IMR-90 (cell line): ENCODE data around the gene ZFX. TPM values are rescaled to one million over a fixed set of nuclear protein-coding genes. Genes with fewer than 3 reads are reported as not detected.

Source experiments
- ATAC-seq: fragments of 200-7000 bp; cut with Tn5 transposase; 2 replicates; pipeline ENCODE4 v1.9.1; 2020; ENCODE audit warnings: low read depth, mild to moderate bottlenecking, moderate library complexity
- BruUV-seq: library from RNA; stranded (reverse); fragments of 400-500 nt; replicated peaks from 2 replicates; lab custom pipeline; 2021; lab: Mats Ljungman, UMichigan
- CTCF ChIA-PET: fragments of 300-600 bp; formaldehyde crosslinking; extraction: SDS; loops from one replicate; lab custom pipeline; 2021; ENCODE audit warnings: antibody characterized with exemption; lab: Yijun Ruan, JAX
- POLR2A ChIA-PET: fragments of 300-600 bp; sonication (Branson Sonifier 250); formaldehyde crosslinking; loops from one replicate; lab custom pipeline; 2022; ENCODE audit warnings: antibody characterized with exemption; ENCODE audit not compliant: unreplicated experiment; lab: Charles Lee
- DNase-seq: peaks from one replicate; pipeline ENCODE4 v3.0.0; 2013
- H2AFZ ChIP-seq: replicated peaks from 2 replicates; pipeline ENCODE3; 2013; ENCODE audit warnings: low read length, mild to moderate bottlenecking; ENCODE audit not compliant: poor library complexity
- H2AK5ac ChIP-seq: 2 replicates; pipeline ENCODE4 v1.6.1; 2013; ENCODE audit warnings: low read depth, low read length, inconsistent platforms
- H2AK9ac ChIP-seq: replicated peaks from 2 replicates; pipeline ENCODE3; 2013; ENCODE audit warnings: mild to moderate bottlenecking, low read depth, low read length, moderate library complexity; ENCODE audit not compliant: poor library complexity
- H2BK120ac ChIP-seq: 2 replicates; pipeline ENCODE4 v1.6.1; 2013; ENCODE audit warnings: low read depth, low read length, inconsistent platforms
- H2BK15ac ChIP-seq: 3 replicates; pipeline ENCODE4 v1.6.1; 2013; ENCODE audit warnings: low read depth, low read length, inconsistent platforms
- H2BK20ac ChIP-seq: 2 replicates; pipeline ENCODE4 v1.6.1; 2013; ENCODE audit warnings: low read depth, mild to moderate bottlenecking, inconsistent platforms, low read length, moderate library complexity
- H2BK5ac ChIP-seq: 2 replicates; pipeline ENCODE4 v1.6.1; 2013; ENCODE audit warnings: mild to moderate bottlenecking, low read depth, low read length, inconsistent platforms; ENCODE audit not compliant: poor library complexity, severe bottlenecking
- H3K14ac ChIP-seq: replicated peaks from 2 replicates; pipeline ENCODE4 v1.6.1; 2013; ENCODE audit warnings: low read depth, low read length, inconsistent platforms
- H3K18ac ChIP-seq: 2 replicates; pipeline ENCODE4 v1.6.1; 2013; ENCODE audit warnings: low read depth, low read length, control low read depth
- H3K23ac ChIP-seq: 2 replicates; pipeline ENCODE4 v1.6.1; 2013; ENCODE audit warnings: low read depth, low read length, inconsistent platforms
- H3K27ac ChIP-seq: 2 replicates; pipeline ENCODE4 v1.5.1; 2013; ENCODE audit warnings: mild to moderate bottlenecking, control low read depth, low read length; ENCODE audit not compliant: insufficient read depth
- H3K27me3 ChIP-seq: 2 replicates; pipeline ENCODE4 v1.6.1; 2013; ENCODE audit warnings: low read length; ENCODE audit not compliant: control insufficient read depth, insufficient read depth
- H3K36me3 ChIP-seq: 2 replicates; pipeline ENCODE4 v1.6.1; 2013; ENCODE audit warnings: low read length, mixed read lengths; ENCODE audit not compliant: control insufficient read depth, insufficient read depth
- H3K4ac ChIP-seq: 2 replicates; pipeline ENCODE4 v1.6.1; 2013; ENCODE audit warnings: low read depth, low read length, inconsistent platforms
- H3K4me1 ChIP-seq: 2 replicates; pipeline ENCODE4 v1.6.1; 2013; ENCODE audit warnings: low read length, mixed read lengths; ENCODE audit not compliant: control insufficient read depth, insufficient read depth
- H3K4me2 ChIP-seq: 2 replicates; pipeline ENCODE4 v1.6.1; 2013; ENCODE audit warnings: low read depth, mild to moderate bottlenecking, control low read depth, low read length, moderate library complexity
- H3K4me3 ChIP-seq: 2 replicates; pipeline ENCODE4 v1.5.1; 2013; ENCODE audit warnings: low read depth, mild to moderate bottlenecking, control low read depth, low read length, moderate library complexity; ENCODE audit not compliant: insufficient read depth
- H3K56ac ChIP-seq: 2 replicates; pipeline ENCODE4 v1.6.1; 2013; ENCODE audit warnings: low read length, inconsistent platforms; ENCODE audit not compliant: insufficient read depth; ENCODE audit errors: extremely low read depth
- H3K79me1 ChIP-seq, 2 experiments: 2 replicates each; pipeline ENCODE4 v1.6.1; 2013; ENCODE audit warnings: low read length in 2 of 2, inconsistent platforms in 1 of 2, low read depth in 1 of 2
- H3K9ac ChIP-seq: 2 replicates; pipeline ENCODE4 v1.6.1; 2013; ENCODE audit warnings: low read depth, low read length, control low read depth
- H3K9me1 ChIP-seq: 2 replicates; pipeline ENCODE4 v1.6.1; 2013; ENCODE audit warnings: low read length, inconsistent platforms; ENCODE audit not compliant: insufficient read depth
- H3K9me3 ChIP-seq: 2 replicates; pipeline ENCODE4 v1.6.1; 2013; ENCODE audit warnings: low read length; ENCODE audit not compliant: control insufficient read depth, insufficient read depth
- H4K20me1 ChIP-seq: 2 replicates; pipeline ENCODE4 v1.6.1; 2013; ENCODE audit warnings: low read length, inconsistent platforms; ENCODE audit not compliant: insufficient read depth
- H4K5ac ChIP-seq: 2 replicates; pipeline ENCODE4 v1.6.1; 2013; ENCODE audit warnings: mild to moderate bottlenecking, low read depth, low read length, control low read depth
- H4K8ac ChIP-seq, 2 experiments: 2 replicates each; pipeline ENCODE4 v1.6.1; 2013; ENCODE audit warnings: low read depth in 2 of 2, low read length in 2 of 2, control low read depth in 1 of 2, inconsistent platforms in 1 of 2
- H4K91ac ChIP-seq: 2 replicates; pipeline ENCODE4 v1.6.1; 2013; ENCODE audit warnings: low read depth, low read length, inconsistent platforms; ENCODE audit not compliant: insufficient read depth
- CEBPB ChIP-seq: IDR thresholded peaks from 2 replicates; pipeline ENCODE4 v1.6.1; 2012; ENCODE audit warnings: low read depth, low read length, improper control_type of control experiment
- CHD1 ChIP-seq: IDR thresholded peaks from 2 replicates; pipeline ENCODE4 v1.6.1; 2012; ENCODE audit warnings: low read depth, low read length, improper control_type of control experiment
- ELK1 ChIP-seq: fragments of 150-350 bp; IDR thresholded peaks from 2 replicates; pipeline ENCODE4 v1.6.1; 2016; ENCODE audit warnings: low read depth, mild to moderate bottlenecking, low read length, moderate library complexity, borderline replicate concordance
- MAFK ChIP-seq: IDR thresholded peaks from 2 replicates; pipeline ENCODE4 v1.6.1; 2012; ENCODE audit warnings: low read depth, low read length, improper control_type of control experiment
- MAZ ChIP-seq: IDR thresholded peaks from 2 replicates; pipeline ENCODE4 v1.6.1; 2012; ENCODE audit warnings: low read depth, mild to moderate bottlenecking, low read length, improper control_type of control experiment, moderate library complexity, borderline replicate concordance
- MXI1 ChIP-seq: IDR thresholded peaks from 2 replicates; pipeline ENCODE4 v1.6.1; 2012; ENCODE audit warnings: low read depth, mild to moderate bottlenecking, low read length, moderate library complexity, borderline replicate concordance
- NFE2L2 ChIP-seq: fragments of 150-350 bp; IDR thresholded peaks from 2 replicates; pipeline ENCODE4 v1.6.1; 2016; ENCODE audit warnings: low read depth, mild to moderate bottlenecking, low read length
- POLR2A ChIP-seq: IDR thresholded peaks from 2 replicates; pipeline ENCODE4 v1.6.1; 2012; ENCODE audit warnings: mild to moderate bottlenecking, low read depth, low read length
- RAD21 ChIP-seq: IDR thresholded peaks from 2 replicates; pipeline ENCODE4 v1.6.1; 2012; ENCODE audit warnings: low read length, improper control_type of control experiment
- RCOR1 ChIP-seq: IDR thresholded peaks from 2 replicates; pipeline ENCODE4 v1.6.1; 2012; ENCODE audit warnings: mild to moderate bottlenecking, low read length, improper control_type of control experiment; ENCODE audit not compliant: insufficient replicate concordance
- RFX5 ChIP-seq: IDR thresholded peaks from 2 replicates; pipeline ENCODE4 v1.8.0; 2012; ENCODE audit warnings: low read depth, mild to moderate bottlenecking, low read length, moderate library complexity
- SMC3 ChIP-seq: fragments of 150-350 bp; IDR thresholded peaks from 2 replicates; pipeline ENCODE4 v1.6.1; 2016; ENCODE audit warnings: low read depth, mild to moderate bottlenecking, antibody characterized with exemption, low read length, moderate library complexity
- WGBS, 2 experiments: methylation state at CpG; one replicate each; pipeline versions ENCODE4 v1.1.5 to v1.1.7; 2013; ENCODE audit warnings: missing lambda C conversion rate in 2 of 2; ENCODE audit not compliant: insufficient read length in 1 of 2; ENCODE audit errors: extremely low coverage in 2 of 2; 5-methylcytosine and 5-hydroxymethylcytosine counted together
- dilution Hi-C: fragments of 300-500 bp; cut with HindIII; formaldehyde crosslinking; loops from one replicate; pipeline ENCODE4 v1.14.3; 2018; ENCODE audit warnings: low sequenced_read_pairs; ENCODE audit not compliant: unreplicated experiment
- in situ Hi-C: fragments of 300-500 bp; cut with MboI; formaldehyde crosslinking; loops from 3 replicates; pipeline ENCODE4 v1.14.3; 2019; ENCODE audit warnings: low sequenced_read_pairs, inconsistent platforms, mixed read lengths
- intact Hi-C: fragments of 100-400 bp; cut with micrococcal nuclease; formaldehyde crosslinking; loops from 2 replicates; pipeline ENCODE4 v1.10.0; 2022
- polyA plus RNA-seq, 3 experiments: library from polyadenylated mRNA; depleted of rRNA; stranded (reverse); fragments of >200 nt; gene quantifications; 2 replicates each; pipeline ENCODE4 v1.2.3, GENCODE V29; 2012; ENCODE audit warnings: low replicate concordance in 1 of 3
- total RNA-seq: library from RNA; depleted of rRNA; stranded (reverse); fragments of >200 nt; gene quantifications from 2 replicates; pipeline ENCODE4 v1.2.3, GENCODE V29; 2012
- TF ChIP-seq, protein P1 (sequence below): conservative IDR thresholded peaks from 2 replicates; pipeline ENCODE4 v1.5.1; 2012; ENCODE audit warnings: mild to moderate bottlenecking, low read depth, low read length, improper control_type of control experiment

ZFX gene
- total and polyA plus RNA-seq, 2 of the 4 experiments (the other 2 are of a cell fraction), result 16.0 to 99.3 TPM

DNA sequence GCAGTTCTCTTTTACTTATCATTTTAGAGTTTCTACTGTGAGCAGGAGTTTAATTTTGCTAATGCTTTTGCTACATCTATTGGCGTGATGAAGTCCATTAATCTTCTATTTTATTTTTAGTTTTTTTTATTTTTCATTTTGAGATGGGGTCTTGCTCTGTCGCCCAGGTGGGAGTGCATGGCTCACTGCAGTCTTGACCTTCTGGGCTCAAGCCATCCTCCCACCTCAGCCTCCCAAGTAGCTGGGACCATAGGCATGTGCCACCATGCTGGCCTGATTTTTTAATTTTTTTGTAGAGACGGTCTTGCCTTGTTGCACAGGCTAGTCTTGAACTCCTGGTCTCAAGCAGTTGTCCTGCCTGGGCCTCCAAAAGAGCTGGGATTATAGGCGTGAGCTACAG lies 9.4 kb downstream of the ZFX start:
- in situ Hi-C loops, result loop anchor here (25.0 kb wide), 1 partner anchor 472 kb away; no protein-coding TSS in a partner anchor
- H3K36me3 ChIP-seq, result peaks cover 1% of the 10 kb centered on the region; the same call in 1 of the 2 replicates
- H2BK120ac ChIP-seq, result no peak overlapping the region
- H3K9me1 ChIP-seq, result peaks cover 11% of the 10 kb centered on the region
- WGBS, 2 experiments, result no CpG with 5 or more reads among the region's 4 CpGs
- no peak overlapping the region; the same call in 1 of the 2 replicates for H3K4ac ChIP-seq
- peaks cover 83% of the 10 kb centered on the region for H4K20me1 ChIP-seq
- H3K9me3 ChIP-seq, result no peaks in the 10 kb centered on the region
- H2BK20ac ChIP-seq, result no peak overlapping the region
- TF ChIP-seq POLR2A, result no peak
- TF ChIP-seq SMC3, result no peak
- TF ChIP-seq MAFK, result no peak
- TF ChIP-seq CHD1, result no peak
- no peak for TF ChIP-seq MAZ
- TF ChIP-seq CEBPB, result no peak
- no peak for TF ChIP-seq MXI1
- no peak for TF ChIP-seq NFE2L2
- TF ChIP-seq, protein P1, sequence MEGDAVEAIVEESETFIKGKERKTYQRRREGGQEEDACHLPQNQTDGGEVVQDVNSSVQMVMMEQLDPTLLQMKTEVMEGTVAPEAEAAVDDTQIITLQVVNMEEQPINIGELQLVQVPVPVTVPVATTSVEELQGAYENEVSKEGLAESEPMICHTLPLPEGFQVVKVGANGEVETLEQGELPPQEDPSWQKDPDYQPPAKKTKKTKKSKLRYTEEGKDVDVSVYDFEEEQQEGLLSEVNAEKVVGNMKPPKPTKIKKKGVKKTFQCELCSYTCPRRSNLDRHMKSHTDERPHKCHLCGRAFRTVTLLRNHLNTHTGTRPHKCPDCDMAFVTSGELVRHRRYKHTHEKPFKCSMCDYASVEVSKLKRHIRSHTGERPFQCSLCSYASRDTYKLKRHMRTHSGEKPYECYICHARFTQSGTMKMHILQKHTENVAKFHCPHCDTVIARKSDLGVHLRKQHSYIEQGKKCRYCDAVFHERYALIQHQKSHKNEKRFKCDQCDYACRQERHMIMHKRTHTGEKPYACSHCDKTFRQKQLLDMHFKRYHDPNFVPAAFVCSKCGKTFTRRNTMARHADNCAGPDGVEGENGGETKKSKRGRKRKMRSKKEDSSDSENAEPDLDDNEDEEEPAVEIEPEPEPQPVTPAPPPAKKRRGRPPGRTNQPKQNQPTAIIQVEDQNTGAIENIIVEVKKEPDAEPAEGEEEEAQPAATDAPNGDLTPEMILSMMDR, result no peak
- TF ChIP-seq RFX5, result no peak
- no peak for TF ChIP-seq RAD21
- TF ChIP-seq RCOR1, result no peak
- no peak for TF ChIP-seq ELK1
- ChIA-PET CTCF (no interaction called here), POLR2A (no interaction called here)
- intact Hi-C loops, result no loop called here
- H2AFZ ChIP-seq, result no peak overlapping the region
- no peak overlapping the region for H2BK15ac ChIP-seq
- no peak overlapping the region for H4K91ac ChIP-seq
- H4K8ac ChIP-seq, result no peak overlapping the region
- peaks cover 3 to 33% of the 10 kb centered on the region in 2 experiments; a peak in 3 of 4 replicates for H3K79me1 ChIP-seq
- H2AK9ac ChIP-seq, result no peak overlapping the region
- H3K9ac ChIP-seq, result no peak overlapping the region
- H3K27me3 ChIP-seq, result no peaks in the 10 kb centered on the region
- no peak overlapping the region for H2BK5ac ChIP-seq
- BruUV-seq, result no TSS peak
- no peak overlapping the region for H4K5ac ChIP-seq
- H2AK5ac ChIP-seq, result no peak overlapping the region
- dilution Hi-C loops, result no loop called here
- no peak overlapping the region for H3K18ac ChIP-seq
- DNase-seq (no peak), ATAC-seq (no peak)
- no peak overlapping the region for H3K4me3 ChIP-seq
- no peak overlapping the region for H3K56ac ChIP-seq
- no peak overlapping the region for H3K14ac ChIP-seq
- H3K23ac ChIP-seq, result no peak overlapping the region
- no peak overlapping the region for H3K27ac ChIP-seq
- no peak overlapping the region for H3K4me2 ChIP-seq
- peaks cover 2% of the 10 kb centered on the region for H3K4me1 ChIP-seq
